Cardiac fibroblast (primary cell): ENCODE measurements around the gene OR10V1.

Source experiments
- DNase-seq, 2 donors: peaks; one replicate each; pipeline versions ENCODE4 v3.0.0 to v3.0.0-alpha.2; 2010; ENCODE audit warnings: low read depth in 2 of 2
- H3K4me3 ChIP-seq, 2 donors: replicated peaks in 1 of 2; 1 replicate in 1 of 2; 2 replicates in 1 of 2; pipeline ENCODE4 v1.5.1; 2011; ENCODE audit warnings: low read depth in 2 of 2, low read length in 2 of 2, mild to moderate bottlenecking in 2 of 2, moderate library complexity in 1 of 2
- CTCF ChIP-seq: IDR thresholded peaks from one replicate; pipeline ENCODE4 v1.5.1; 2011; ENCODE audit warnings: low read depth, mild to moderate bottlenecking, low read length, inconsistent platforms

The OR10V1 gene

GRCh38 chr11:59668950-59669610, 44.6 kb downstream of the OR10V1 start, which contains the start of gene PATL1:
Gene PATL1, minus strand, starts transcription at chr11:59669037. Its CDS starts 142 bp downstream, at chr11:59668895.
- no peak for TF ChIP-seq CTCF
- peak within 1 kb of the TSS; percentile 82 to 84 for H3K4me3 ChIP-seq
- DNase-seq = peak; percentile 99

GRCh38 chr11:59668188-59668949, 45.3 kb downstream of the OR10V1 start:
- peak; percentile 50 to 56 for DNase-seq
- TF ChIP-seq CTCF = peak; percentile 27

GRCh38 chr11:59667812-59668187, 45.8 kb downstream of the OR10V1 start:
- no peak for TF ChIP-seq CTCF
- no peak for DNase-seq

More at GRCh38 chr11:59668188-59668949, 45.3 kb downstream of the OR10V1 start:
- H3K4me3 ChIP-seq = peak overlapping the region; percentile 82 to 84

GRCh38 chr11:59666969-59667368, 46.7 kb downstream of the OR10V1 start:
- peak; percentile 22 to 40 for DNase-seq
- H3K4me3 ChIP-seq = peak overlapping the region in 1 of 2 donors; percentile 28
- no peak for TF ChIP-seq CTCF

More at GRCh38 chr11:59667812-59668187, 45.8 kb downstream of the OR10V1 start:
- peak overlapping the region; percentile 82 to 84 for H3K4me3 ChIP-seq
